Gastrocnemius medialis (tissue), 4 donors: ENCODE results near the gene MAPK11.

Experiments used
- POLR2A ChIP-seq, 2 donors: fragments of 450-650 bp; IDR thresholded peaks; one replicate each; pipeline ENCODE4 v1.6.1; 2017; ENCODE audit warnings: antibody characterized with exemption in 2 of 2, mild to moderate bottlenecking in 2 of 2, moderate library complexity in 2 of 2
- TF ChIP-seq, protein P1 (sequence below), 5 experiments: fragments of 450-650 bp in 3 of 5; fragments of 200-600 bp in 2 of 5; sonication (generic) in 2 of 5; IDR thresholded peaks in 4 of 5; conservative IDR thresholded peaks in 1 of 5; 1 replicate in 4 of 5; 2 replicates in 1 of 5; pipeline ENCODE4 v1.5.1; 2016 to 2019; ENCODE audit warnings: antibody characterized with exemption in 5 of 5, mild to moderate bottlenecking in 3 of 5, moderate library complexity in 3 of 5

DNA sequence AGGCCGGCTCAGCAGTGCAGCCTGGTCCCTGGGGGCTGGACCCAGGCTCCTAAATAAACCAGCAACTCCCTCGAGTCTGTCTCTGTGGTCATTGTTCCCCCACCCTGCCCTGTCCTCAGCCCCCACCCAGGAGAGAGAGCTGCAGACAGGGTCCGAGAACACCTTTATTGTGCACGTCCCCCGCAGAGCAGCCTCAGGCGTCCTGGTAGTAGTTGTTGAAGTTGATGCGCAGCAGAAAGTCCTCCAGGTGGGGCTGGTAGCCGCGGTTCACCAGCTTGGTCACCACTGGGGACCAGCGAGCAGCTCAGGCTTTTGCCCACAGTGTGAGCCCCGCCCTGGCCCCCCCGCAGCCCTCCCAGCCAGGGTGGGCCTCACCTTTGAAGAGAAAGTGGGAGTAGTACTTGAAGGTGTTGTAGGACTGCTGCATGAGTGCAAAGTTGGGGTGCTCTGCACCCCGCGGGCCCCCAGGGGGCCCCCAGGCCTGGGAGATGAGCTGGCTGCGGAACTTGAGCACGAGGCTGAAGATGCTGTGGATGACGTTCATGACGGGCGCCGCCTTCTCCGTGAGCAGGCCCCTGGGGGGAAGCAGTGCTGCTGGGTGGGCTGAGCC is 52.5 kb downstream of the MAPK11 start:
- TF ChIP-seq, protein P1, sequence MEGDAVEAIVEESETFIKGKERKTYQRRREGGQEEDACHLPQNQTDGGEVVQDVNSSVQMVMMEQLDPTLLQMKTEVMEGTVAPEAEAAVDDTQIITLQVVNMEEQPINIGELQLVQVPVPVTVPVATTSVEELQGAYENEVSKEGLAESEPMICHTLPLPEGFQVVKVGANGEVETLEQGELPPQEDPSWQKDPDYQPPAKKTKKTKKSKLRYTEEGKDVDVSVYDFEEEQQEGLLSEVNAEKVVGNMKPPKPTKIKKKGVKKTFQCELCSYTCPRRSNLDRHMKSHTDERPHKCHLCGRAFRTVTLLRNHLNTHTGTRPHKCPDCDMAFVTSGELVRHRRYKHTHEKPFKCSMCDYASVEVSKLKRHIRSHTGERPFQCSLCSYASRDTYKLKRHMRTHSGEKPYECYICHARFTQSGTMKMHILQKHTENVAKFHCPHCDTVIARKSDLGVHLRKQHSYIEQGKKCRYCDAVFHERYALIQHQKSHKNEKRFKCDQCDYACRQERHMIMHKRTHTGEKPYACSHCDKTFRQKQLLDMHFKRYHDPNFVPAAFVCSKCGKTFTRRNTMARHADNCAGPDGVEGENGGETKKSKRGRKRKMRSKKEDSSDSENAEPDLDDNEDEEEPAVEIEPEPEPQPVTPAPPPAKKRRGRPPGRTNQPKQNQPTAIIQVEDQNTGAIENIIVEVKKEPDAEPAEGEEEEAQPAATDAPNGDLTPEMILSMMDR (IDR thresholded peaks at IDR 0.05 in 4 of 5, conservative IDR thresholded peaks at IDR 0.05 in 1 of 5), result no peak
- TF ChIP-seq POLR2A (IDR thresholded peaks at IDR 0.05), result no peak
